Measurements from ENCODE around the gene PTGER3. TPM values are rescaled to one million over a fixed set of nuclear protein-coding genes. Genes with fewer than 3 reads are reported as not detected.

Gene PTGER3
- total RNA-seq, 4 donors from 2014 or later, result 0.31 to 10.3 (median 0.57) TPM

DNA sequence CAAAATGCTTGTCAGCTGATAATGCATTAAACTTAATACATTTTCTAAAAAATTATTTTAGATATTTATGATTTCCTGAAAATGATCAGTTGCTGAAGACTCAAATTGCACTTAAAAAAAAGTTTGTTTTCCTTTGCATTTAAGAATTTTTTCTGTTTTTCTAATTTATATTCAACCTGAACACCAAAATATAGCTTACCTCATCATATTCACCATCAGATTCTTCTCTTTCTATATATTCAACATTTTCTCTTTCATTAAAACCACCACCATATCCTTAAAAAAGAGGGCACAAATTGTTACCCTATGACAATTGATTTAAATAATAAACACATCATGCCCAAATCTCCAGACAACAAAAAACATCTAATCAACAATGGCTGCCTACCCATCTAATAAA is 24.7 kb upstream of the PTGER3 start:
- Histone ChIP-seq H3K4me1 (peaks cover 0 to 1% (median 0%) of the 10 kb centered on the region in 3 donors), H3K36me3 (peaks cover 4 to 100% (median 37%) of the 10 kb centered on the region in 3 donors), H3K4me3 (no peak overlapping the region), H3K27me3 (no peaks in the 10 kb centered on the region), H3K9me3 (no peaks in the 10 kb centered on the region), H3K27ac (no peak overlapping the region)
- intact Hi-C loops (cut with DNase I), result no loop called here
- TF ChIP-seq, protein P1, sequence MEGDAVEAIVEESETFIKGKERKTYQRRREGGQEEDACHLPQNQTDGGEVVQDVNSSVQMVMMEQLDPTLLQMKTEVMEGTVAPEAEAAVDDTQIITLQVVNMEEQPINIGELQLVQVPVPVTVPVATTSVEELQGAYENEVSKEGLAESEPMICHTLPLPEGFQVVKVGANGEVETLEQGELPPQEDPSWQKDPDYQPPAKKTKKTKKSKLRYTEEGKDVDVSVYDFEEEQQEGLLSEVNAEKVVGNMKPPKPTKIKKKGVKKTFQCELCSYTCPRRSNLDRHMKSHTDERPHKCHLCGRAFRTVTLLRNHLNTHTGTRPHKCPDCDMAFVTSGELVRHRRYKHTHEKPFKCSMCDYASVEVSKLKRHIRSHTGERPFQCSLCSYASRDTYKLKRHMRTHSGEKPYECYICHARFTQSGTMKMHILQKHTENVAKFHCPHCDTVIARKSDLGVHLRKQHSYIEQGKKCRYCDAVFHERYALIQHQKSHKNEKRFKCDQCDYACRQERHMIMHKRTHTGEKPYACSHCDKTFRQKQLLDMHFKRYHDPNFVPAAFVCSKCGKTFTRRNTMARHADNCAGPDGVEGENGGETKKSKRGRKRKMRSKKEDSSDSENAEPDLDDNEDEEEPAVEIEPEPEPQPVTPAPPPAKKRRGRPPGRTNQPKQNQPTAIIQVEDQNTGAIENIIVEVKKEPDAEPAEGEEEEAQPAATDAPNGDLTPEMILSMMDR (IDR thresholded peaks at IDR 0.05), result no peak
- no peak for TF ChIP-seq POLR2A (IDR thresholded peaks at IDR 0.05)
- DNase-seq, result no peak

DNA sequence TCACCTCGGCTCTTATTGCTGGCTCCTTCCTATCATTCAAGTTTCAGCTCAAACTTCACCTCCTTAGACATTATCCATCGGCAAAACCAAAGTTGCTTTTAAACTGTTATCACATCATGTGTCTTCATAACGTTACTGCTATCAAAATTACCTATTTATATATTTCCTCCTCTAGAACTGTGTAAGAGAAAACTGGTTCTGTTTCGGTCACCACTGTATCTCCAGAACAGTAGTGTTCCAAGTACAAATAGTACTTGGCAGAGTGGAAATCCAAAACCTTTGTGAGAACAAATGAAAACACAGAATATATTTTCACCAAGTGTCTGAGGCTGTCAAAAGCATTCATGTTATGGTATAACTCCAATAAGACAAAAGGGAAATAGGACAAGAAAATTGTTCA is 24.1 kb upstream of the PTGER3 start:
- intact Hi-C loops (cut with DNase I), result no loop called here
- no peak for DNase-seq

DNA sequence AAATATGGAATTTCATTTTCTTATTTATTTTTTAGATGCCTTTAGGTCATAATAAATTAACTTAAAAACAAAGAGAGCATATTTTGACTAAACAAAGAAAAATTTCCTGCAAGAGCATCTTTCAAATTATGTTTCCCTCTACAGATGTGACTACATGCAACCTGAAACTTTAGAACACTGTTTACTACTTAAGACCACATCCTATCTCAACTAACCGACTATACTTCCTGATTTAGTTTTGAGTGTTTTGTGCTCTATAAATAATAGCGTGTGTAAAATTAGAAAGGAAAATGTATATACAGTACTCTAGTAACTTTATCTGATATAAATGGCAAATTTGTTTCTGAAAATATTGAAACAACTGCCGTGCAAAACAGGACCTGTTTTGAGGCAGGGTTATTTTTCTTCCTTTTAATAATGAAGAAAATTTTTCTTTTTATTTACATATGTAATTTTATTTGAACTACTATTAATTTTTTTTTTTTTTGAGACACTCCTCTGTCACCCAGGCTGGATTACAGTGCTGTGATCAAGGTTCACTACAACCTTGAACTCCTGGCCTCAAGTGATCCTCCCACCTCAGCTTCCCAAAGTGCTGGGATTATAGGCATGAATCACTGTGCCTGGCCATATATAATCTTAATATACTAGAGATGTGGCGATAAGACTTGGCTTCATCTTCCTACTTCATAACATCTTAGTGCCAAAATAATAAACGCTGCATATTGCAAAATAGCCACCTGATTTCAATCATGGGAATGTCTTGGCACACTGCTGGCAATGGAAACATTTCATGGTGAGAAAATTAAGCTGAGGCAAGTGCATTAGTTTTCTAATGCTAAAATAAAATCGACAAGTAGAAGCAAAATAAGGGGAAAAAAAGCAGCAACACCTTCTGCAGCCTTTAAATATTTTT is 21.0 kb upstream of the PTGER3 start:
- TF ChIP-seq, protein P1 (IDR thresholded peaks at IDR 0.05), result no peak
- no peak for TF ChIP-seq POLR2A (IDR thresholded peaks at IDR 0.05)
- Histone ChIP-seq H3K27ac (no peak overlapping the region), H3K36me3 (peaks cover 10 to 100% (median 30%) of the 10 kb centered on the region in 3 donors), H3K4me3 (no peak overlapping the region), H3K9me3 (no peaks in the 10 kb centered on the region), H3K27me3 (no peaks in the 10 kb centered on the region), H3K4me1 (no peaks in the 10 kb centered on the region)
- DNase-seq, result no peak
- intact Hi-C loops (cut with DNase I), result no loop called here
- 66 to 73% methylated on average over 6 of the region's 6 CpGs for WGBS, 2 donors

More for the DNA sequence above, 24.1 kb upstream of the PTGER3 start:
- Histone ChIP-seq H3K9me3 (no peaks in the 10 kb centered on the region), H3K4me3 (no peak overlapping the region), H3K27me3 (no peaks in the 10 kb centered on the region), H3K4me1 (no peaks in the 10 kb centered on the region), H3K36me3 (peaks cover 4 to 100% (median 33%) of the 10 kb centered on the region in 3 donors), H3K27ac (no peak overlapping the region)
- no peak for TF ChIP-seq POLR2A (IDR thresholded peaks at IDR 0.05)
- TF ChIP-seq, protein P1 (IDR thresholded peaks at IDR 0.05), result no peak
- WGBS, 2 donors, result 88 to 93% methylated on average over 4 of the region's 4 CpGs

DNA sequence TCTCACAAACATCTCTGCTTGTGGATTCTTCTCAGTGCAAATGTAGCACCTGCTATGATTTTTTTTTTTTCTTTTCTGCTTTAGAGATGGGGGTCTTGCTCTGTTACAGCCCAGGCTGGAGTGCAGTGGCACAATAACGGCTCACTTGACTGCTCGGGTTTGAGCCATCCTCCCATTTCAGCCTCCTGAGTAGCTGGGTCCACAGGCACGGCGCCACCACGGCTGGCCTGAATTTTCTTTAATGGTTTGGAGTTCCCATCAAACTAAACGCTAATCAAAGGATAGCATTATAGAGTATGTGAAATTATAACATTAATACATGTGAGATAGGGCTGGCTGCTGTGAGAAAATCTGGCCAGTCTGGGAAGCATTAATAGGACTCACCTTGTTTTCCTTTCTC is 7.2 kb upstream of the PTGER3 start:
- no peaks in the 10 kb centered on the region for H3K9me3 ChIP-seq
- no peak for DNase-seq
- peaks cover 0 to 14% (median 0%) of the 10 kb centered on the region in 4 donors for H3K27me3 ChIP-seq
- TF ChIP-seq, protein P1 (IDR thresholded peaks at IDR 0.05), result no peak
- TF ChIP-seq POLR2A (IDR thresholded peaks at IDR 0.05), result no peak
- no peaks in the 10 kb centered on the region for H3K4me1 ChIP-seq
- no peak overlapping the region for H3K4me3 ChIP-seq
- WGBS, 2 donors, result 85 to 91% methylated on average over 6 of the region's 6 CpGs
- H3K27ac ChIP-seq, result no peak overlapping the region
- peaks cover 0 to 35% (median 4%) of the 10 kb centered on the region in 3 donors for H3K36me3 ChIP-seq
- intact Hi-C loops (cut with DNase I), result loop anchor here (10.0 kb wide), 1 partner anchor 370 kb away; no protein-coding TSS in a partner anchor

DNA sequence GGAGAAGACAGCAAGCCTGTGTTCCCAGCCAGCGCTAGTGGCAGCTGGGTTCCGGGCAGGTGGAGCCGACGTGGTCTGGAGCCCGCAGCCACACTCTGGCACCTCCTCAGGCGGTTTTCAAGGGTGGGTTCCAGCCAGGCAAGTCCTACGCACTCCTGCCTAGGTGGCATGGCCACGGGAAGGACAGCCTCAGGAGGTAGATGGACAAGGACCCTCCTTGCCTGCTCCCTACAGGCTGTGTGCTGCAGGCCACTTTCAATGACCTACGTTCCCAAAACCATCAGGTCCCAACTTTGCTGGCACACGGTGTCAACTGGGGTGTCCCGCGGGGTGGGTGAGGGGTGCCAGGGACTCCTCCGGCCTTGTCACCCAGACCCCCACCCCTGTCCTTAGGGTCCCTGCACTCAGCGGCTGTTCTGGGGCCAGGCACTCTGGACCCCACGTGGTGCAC is 6.7 kb upstream of the PTGER3 start:
- Histone ChIP-seq H3K9me3 (no peaks in the 10 kb centered on the region), H3K27me3 (peaks cover 0 to 18% (median 0%) of the 10 kb centered on the region in 4 donors), H3K4me3 (no peak overlapping the region), H3K4me1 (no peaks in the 10 kb centered on the region), H3K36me3 (peaks cover 0 to 30% (median 4%) of the 10 kb centered on the region in 3 donors), H3K27ac (no peak overlapping the region)
- 40 to 84% methylated on average over 1 to 3 of the region's 15 CpGs for WGBS, 2 donors
- no peak for DNase-seq
- intact Hi-C loops (cut with DNase I), result loop anchor here (10.0 kb wide), 1 partner anchor 370 kb away; no protein-coding TSS in a partner anchor
- no peak for TF ChIP-seq POLR2A (IDR thresholded peaks at IDR 0.05)
- TF ChIP-seq, protein P1 (IDR thresholded peaks at IDR 0.05), result no peak
